HG02938 (cell line): ENCODE results near the gene CUL1.

Source experiments
- ATAC-seq: cut with Tn5 transposase; IDR thresholded peaks from one replicate; pipeline ENCODE4 v1.9.1; 2021; ENCODE audit warnings: mild to moderate bottlenecking, moderate library complexity; ENCODE audit not compliant: unreplicated experiment

The CUL1 gene

GRCh38 chr7:148799893-148800555 is 101.3 kb downstream of the CUL1 start:
- ATAC-seq: no peak

GRCh38 chr7:148800677-148801076 is 102.0 kb downstream of the CUL1 start:
- no peak for ATAC-seq

DNA sequence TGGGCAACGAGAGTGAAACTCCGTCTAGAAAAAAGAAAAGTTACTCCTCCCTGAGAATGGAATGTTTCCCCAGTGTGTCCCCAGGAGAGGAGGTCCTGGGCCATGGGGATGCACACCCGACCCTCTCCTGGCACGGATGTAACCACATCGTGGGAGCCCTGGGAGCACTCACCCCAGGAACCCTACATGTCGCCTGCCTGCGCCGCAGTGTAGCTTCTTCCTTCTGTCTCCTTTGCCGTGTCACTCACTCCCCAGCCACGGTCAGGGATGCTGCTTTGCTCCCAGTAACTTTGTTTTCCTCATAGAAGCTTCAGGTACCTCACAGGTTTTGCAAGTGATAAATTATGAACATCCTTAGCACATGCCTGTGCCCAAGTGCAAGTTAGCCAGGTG is 103.4 kb downstream of the CUL1 start:
- no peak for ATAC-seq

GRCh38 chr7:148803094-148803493 is 104.4 kb downstream of the CUL1 start:
- no peak for ATAC-seq

- no peak for ATAC-seq
Measured at GRCh38 chr7:148804343-148805235, 105.9 kb downstream of the CUL1 start.

GRCh38 chr7:148806187-148806586 is 107.5 kb downstream of the CUL1 start:
- no peak for ATAC-seq

GRCh38 chr7:148807436-148807835 is 108.7 kb downstream of the CUL1 start:
- no peak for ATAC-seq

DNA sequence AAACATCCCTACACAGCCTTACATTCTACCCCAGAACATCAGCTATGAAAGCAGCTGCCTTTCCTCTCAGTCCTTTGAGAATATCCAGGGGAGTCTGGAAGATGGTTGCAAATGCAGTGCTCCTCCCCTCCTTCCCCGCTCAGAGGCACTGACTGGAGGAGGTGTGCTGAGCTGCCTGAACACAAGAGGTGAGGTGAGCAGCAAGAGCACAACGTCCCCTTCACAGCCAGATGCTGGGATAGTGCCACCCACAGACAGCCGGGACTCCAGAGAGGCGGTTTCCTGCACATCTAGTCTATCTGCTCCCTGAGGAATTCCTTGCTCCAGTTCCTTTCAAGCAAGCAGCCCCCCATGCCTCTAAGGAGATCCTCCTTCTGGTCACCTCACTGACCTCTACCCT is 111.2 kb downstream of the CUL1 start:
- no peak for ATAC-seq

DNA sequence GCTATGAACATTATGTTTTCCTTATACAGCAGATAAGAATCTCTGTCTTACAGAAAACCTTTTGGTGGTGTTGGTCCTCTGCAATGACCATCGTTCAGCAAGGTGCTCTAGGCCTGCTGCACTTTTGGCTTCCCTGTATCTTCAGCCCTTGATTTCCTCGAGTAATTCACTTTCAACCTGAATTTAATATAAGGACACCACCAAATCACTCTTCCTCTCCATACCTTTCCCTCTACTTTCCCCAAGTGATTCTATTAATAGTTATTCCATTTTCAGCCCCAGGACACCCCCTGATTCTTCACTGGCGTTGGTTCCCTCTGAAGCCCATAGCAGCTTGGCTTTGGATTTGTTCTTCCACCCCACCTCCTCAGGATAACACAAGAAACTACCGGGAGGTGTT is 113.2 kb downstream of the CUL1 start:
- ATAC-seq: no peak

GRCh38 chr7:148813890-148814289 is 115.2 kb downstream of the CUL1 start:
- no peak for ATAC-seq

- no peak for ATAC-seq
Measured at GRCh38 chr7:148814922-148815559, 116.3 kb downstream of the CUL1 start.

- ATAC-seq: no peak
Measured at GRCh38 chr7:148815612-148816011, 116.9 kb downstream of the CUL1 start.

DNA sequence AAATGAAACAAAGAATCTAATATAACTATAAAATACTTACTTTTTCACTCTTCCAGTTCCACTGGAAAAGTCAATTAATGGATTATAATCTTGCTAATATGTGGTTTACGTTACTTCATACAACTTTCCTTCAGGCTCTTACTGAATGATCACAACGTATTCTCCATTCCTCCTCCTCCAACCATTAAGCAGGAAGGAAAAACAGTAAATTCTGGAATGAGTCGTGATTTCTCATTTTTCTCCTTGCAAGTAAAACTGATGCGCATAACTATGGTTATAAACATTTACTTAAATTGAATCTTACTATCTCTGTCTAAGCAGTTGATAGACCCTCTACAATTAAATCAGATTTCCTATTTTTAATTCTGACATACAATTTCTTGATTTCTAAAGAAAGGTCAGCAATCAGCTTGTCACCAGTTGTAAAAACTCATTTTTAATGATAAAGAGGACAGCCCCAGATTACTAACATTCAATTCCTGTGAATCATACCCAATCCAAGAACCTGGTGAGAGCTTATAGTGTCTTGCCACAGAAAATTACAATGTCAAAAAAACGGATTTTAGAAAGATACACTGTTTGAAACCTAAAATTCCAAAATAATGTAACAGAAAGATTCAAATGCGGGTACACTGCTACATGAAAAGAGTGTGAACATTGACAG is 121.1 kb downstream of the CUL1 start:
- no peak for ATAC-seq

- ATAC-seq: no peak
Measured at GRCh38 chr7:148821422-148821821, 122.7 kb downstream of the CUL1 start.

DNA sequence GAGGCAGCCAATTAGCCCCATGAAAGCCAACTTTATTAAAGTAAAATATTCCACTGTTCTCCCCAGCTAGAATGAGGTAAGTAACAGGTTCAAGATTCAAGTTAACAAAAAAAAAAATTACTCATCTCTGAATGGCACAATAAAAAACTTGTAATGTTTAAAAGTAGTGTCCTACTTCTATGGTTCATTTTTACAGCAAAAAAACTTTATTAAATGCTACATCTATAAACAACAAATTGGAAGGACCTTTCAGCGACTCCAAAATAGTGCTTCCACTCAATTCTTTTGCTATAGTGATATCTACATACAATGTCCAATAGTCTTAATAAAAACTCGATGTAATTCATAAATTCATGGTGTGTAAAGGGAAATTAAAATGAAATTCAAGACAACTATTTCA is 126.2 kb downstream of the CUL1 start:
- ATAC-seq: no peak

DNA sequence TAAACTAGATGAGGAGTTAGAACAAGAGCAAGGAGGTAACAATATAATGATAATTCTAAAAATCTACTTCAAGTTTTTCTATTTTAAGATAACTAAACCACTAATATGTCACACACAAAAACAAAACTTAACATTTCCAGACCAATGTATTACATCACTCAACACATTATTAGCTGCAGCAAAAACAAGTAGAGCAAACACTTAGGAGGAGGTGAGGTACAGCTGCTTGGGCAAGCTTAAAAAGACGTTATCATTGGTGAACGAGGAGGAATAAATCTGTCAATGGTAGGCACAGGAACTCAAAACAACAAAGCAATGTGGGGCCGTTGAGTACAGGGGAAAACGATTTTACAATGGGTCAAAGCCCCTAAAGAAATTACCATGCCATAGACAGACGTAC is 126.6 kb downstream of the CUL1 start:
- ATAC-seq: no peak

DNA sequence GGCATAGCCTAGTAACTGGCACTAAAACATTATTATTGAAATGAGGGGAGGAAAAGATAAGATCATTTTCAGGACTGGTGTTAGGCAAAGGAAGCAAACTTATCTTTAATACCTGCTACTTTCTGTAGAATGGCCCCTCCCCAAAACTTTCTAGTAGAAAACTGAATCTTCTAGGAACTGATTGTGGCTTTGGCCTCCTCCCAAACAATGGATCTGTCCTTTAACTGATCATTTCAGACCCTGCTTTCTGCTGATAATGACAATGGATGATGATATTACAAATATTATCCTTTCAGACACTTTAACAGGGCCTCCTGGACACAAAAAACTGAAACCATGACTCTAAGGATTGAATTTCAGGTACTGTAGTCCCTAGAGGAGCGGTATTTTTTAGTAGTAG is 130.3 kb downstream of the CUL1 start:
- ATAC-seq: no peak

DNA sequence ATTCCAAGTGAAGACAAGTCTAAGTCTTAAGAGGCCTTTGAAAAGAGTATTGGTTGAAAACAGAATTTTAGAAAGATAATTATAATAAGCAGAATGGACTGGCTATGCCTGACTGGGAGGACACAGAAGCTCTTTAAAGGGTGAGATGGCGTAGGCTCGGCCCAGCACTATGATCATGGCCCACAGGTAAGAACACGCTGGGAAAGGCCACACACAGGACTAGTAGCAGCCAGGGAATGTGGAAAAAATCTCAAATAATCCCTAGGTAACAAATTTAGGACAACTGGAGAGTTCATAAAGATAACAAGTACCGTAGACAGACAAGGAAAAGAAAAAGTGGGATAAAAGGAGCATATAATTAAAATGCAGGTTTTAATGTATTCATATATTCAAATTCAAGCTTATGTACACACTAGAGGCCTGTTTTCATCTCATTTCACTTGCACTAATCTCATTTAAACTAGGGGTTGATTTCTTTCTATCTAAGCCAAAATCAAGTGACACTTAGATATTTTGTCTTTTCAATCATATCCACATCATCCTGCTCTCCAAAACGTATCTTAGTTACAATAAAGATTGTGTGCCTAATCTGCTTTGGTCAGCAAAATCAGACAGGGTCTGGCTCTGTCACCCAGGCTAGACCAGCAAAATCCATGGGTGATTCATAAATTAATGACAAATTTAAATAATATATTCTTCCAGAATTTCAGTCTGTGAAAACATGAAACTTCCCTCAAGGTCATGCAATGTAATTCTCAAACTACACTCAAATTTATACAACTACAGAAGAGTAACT is 132.4 kb downstream of the CUL1 start:
- no peak for ATAC-seq

DNA sequence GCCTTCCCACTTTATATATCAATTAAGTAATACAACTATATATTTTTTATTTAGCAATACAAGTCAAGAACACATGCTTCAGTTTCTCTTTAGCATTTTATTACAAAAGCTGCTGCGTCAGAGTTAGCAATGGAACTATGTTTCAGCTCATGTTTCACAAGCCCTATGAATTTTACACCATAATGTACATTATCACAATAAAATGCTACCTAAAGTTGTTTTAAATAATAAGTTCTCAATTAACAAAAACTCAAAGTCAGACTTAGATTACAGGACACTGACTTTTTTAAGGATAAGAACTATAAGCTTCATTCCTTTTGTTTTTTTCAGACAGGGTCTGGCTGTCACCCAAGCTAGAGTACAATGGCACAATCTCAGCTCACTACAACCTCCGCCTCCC is 133.1 kb downstream of the CUL1 start:
- no peak for ATAC-seq

GRCh38 chr7:148834605-148835004 is 135.9 kb downstream of the CUL1 start:
- no peak for ATAC-seq

GRCh38 chr7:148835854-148836253 is 137.2 kb downstream of the CUL1 start:
- ATAC-seq: no peak
